Neural progenitor cell (in vitro differentiated cells): ENCODE measurements around the gene ARL15. TPM values are rescaled to one million over a fixed set of nuclear protein-coding genes. Genes with fewer than 3 reads are reported as not detected.

Experiments
- DNase-seq: peaks from one replicate; pipeline ENCODE4 v3.0.0-alpha.2; 2016; ENCODE audit warnings: low spot score
- H2AFZ ChIP-seq: fragments of 200-600 bp; sonication (generic); replicated peaks from 2 replicates; pipeline ENCODE4 v1.6.1; 2016; ENCODE audit warnings: antibody characterized with exemption
- H3F3A ChIP-seq: fragments of 200-600 bp; sonication (generic); 2 replicates; pipeline ENCODE4 v1.6.1; 2016; ENCODE audit warnings: antibody characterized with exemption, low read depth
- H3K27ac ChIP-seq: fragments of 200-600 bp; sonication (generic); 2 replicates; pipeline ENCODE4 v1.5.1; 2016; ENCODE audit warnings: mild to moderate bottlenecking
- H3K27me3 ChIP-seq: fragments of 200-600 bp; sonication (generic); 2 replicates; pipeline ENCODE4 v1.6.1; 2016; ENCODE audit warnings: mild to moderate bottlenecking, moderate library complexity
- H3K36me3 ChIP-seq: fragments of 200-600 bp; sonication (generic); 2 replicates; pipeline ENCODE4 v1.5.1; 2016
- H3K4me1 ChIP-seq: fragments of 200-600 bp; sonication (generic); 2 replicates; pipeline ENCODE4 v1.6.1; 2016; ENCODE audit warnings: mixed run types
- H3K4me2 ChIP-seq: fragments of 200-600 bp; sonication (generic); 2 replicates; pipeline ENCODE4 v1.6.1; 2016
- H3K4me3 ChIP-seq: fragments of 200-600 bp; sonication (generic); 2 replicates; pipeline ENCODE4 v1.5.1; 2016
- H3K79me2 ChIP-seq: fragments of 200-600 bp; sonication (generic); 2 replicates; pipeline ENCODE4 v1.6.1; 2016; ENCODE audit warnings: low read depth
- H3K9ac ChIP-seq: fragments of 200-600 bp; sonication (generic); 2 replicates; pipeline ENCODE4 v1.6.1; 2016
- H3K9me3 ChIP-seq: fragments of 200-600 bp; sonication (generic); 2 replicates; pipeline ENCODE4 v1.5.1; 2016; ENCODE audit warnings: low read depth
- H4K20me1 ChIP-seq: fragments of 200-600 bp; sonication (generic); 2 replicates; pipeline ENCODE4 v1.6.1; 2016; ENCODE audit warnings: low read depth
- H3K27ac Mint-ChIP-seq: 3 replicates; pipeline ENCODE4 v1.8.0; 2021; ENCODE audit warnings: mixed read lengths
- H3K27me3 Mint-ChIP-seq: 2 replicates; pipeline ENCODE4 v1.8.0; 2022; ENCODE audit warnings: low read depth, mild to moderate bottlenecking, inconsistent platforms, moderate library complexity, mixed read lengths; ENCODE audit not compliant: insufficient read depth
- H3K36me3 Mint-ChIP-seq: 3 replicates; pipeline ENCODE4 v1.8.0; 2021; ENCODE audit warnings: mixed read lengths
- H3K4me1 Mint-ChIP-seq: 3 replicates; pipeline ENCODE4 v1.8.0; 2021; ENCODE audit warnings: mixed read lengths
- H3K4me3 Mint-ChIP-seq: 3 replicates; pipeline ENCODE4 v1.8.0; 2021; ENCODE audit warnings: mild to moderate bottlenecking, moderate library complexity, mixed read lengths
- H3K9me3 Mint-ChIP-seq: 3 replicates; pipeline ENCODE4 v1.8.0; 2020; ENCODE audit warnings: mixed read lengths
- CTCF ChIP-seq: fragments of 200-600 bp; sonication (generic); IDR thresholded peaks from 2 replicates; pipeline ENCODE4 v1.5.1; 2017; ENCODE audit warnings: antibody characterized with exemption, mild to moderate bottlenecking
- EZH2 ChIP-seq: fragments of 200-600 bp; sonication (generic); IDR thresholded peaks from 2 replicates; pipeline ENCODE4 v1.6.1; 2017; ENCODE audit warnings: antibody characterized with exemption, mild to moderate bottlenecking, moderate library complexity
- EZH2phosphoT487 ChIP-seq: fragments of 200-600 bp; sonication (generic); IDR thresholded peaks from 2 replicates; pipeline ENCODE4 v1.6.1; 2017; ENCODE audit warnings: antibody characterized with exemption
- total RNA-seq: library from RNA; depleted of rRNA; stranded (reverse); fragments of >200 nt; gene quantifications from 2 replicates; pipeline ENCODE4 v1.2.3, GENCODE V29; 2015; ENCODE audit warnings: low replicate concordance

The ARL15 gene
- total RNA-seq, 1 donor from 2014 or later = 39.1 TPM

GRCh38 chr5:53882006-53882675 lies 428.2 kb downstream of the ARL15 start:
- no peaks in the 10 kb centered on the region for H4K20me1 ChIP-seq
- DNase-seq = no peak
- no peak for TF ChIP-seq CTCF
- TF ChIP-seq EZH2phosphoT487 = no peak
- TF ChIP-seq EZH2 = no peak
- Mint-ChIP-seq H3K36me3 (peaks cover 2% of the 10 kb centered on the region), H3K27me3 (no peaks in the 10 kb centered on the region), H3K4me1 (peaks cover 39% of the 10 kb centered on the region), H3K9me3 (no peaks in the 10 kb centered on the region), H3K27ac (no peak overlapping the region), H3K4me3 (no peak overlapping the region)
- H3K4me2 ChIP-seq = peak overlapping the region; percentile 47
- H3K36me3 ChIP-seq = no peaks in the 10 kb centered on the region
- no peak overlapping the region for H3K4me3 ChIP-seq
- no peak overlapping the region for H2AFZ ChIP-seq
- H3K4me1 ChIP-seq = peaks cover 50% of the 10 kb centered on the region
- peaks cover 16% of the 10 kb centered on the region for H3F3A ChIP-seq
- H3K9ac ChIP-seq = no peak overlapping the region
- H3K79me2 ChIP-seq = no peaks in the 10 kb centered on the region
- H3K9me3 ChIP-seq = no peaks in the 10 kb centered on the region
- H3K27ac ChIP-seq = no peak overlapping the region
- H3K27me3 ChIP-seq = no peaks in the 10 kb centered on the region

GRCh38 chr5:53879708-53880323 lies 430.6 kb downstream of the ARL15 start:
- H3K36me3 ChIP-seq = no peaks in the 10 kb centered on the region
- no peaks in the 10 kb centered on the region for H3K79me2 ChIP-seq
- H3K4me1 ChIP-seq = peaks cover 47% of the 10 kb centered on the region
- peak overlapping the region; percentile 39 for H3K27ac ChIP-seq
- peaks cover 37% of the 10 kb centered on the region for H3K4me1 Mint-ChIP-seq
- H3K4me3 ChIP-seq = no peak overlapping the region
- no peak overlapping the region for H3K27ac Mint-ChIP-seq
- peak overlapping the region; percentile 36 for H3K4me2 ChIP-seq
- TF ChIP-seq EZH2phosphoT487 (no peak), EZH2 (no peak), CTCF (no peak)
- no peak overlapping the region for H2AFZ ChIP-seq
- H4K20me1 ChIP-seq = no peaks in the 10 kb centered on the region
- no peaks in the 10 kb centered on the region for H3K9me3 ChIP-seq
- peaks cover 16% of the 10 kb centered on the region for H3F3A ChIP-seq
- H3K27me3 ChIP-seq = no peaks in the 10 kb centered on the region
- peaks cover 2% of the 10 kb centered on the region for H3K9me3 Mint-ChIP-seq
- no peak for DNase-seq
- H3K9ac ChIP-seq = no peak overlapping the region
- no peaks in the 10 kb centered on the region for H3K27me3 Mint-ChIP-seq
- no peak overlapping the region for H3K4me3 Mint-ChIP-seq
- H3K36me3 Mint-ChIP-seq = peaks cover 2% of the 10 kb centered on the region

GRCh38 chr5:53878015-53878414 lies 432.4 kb downstream of the ARL15 start:
- Mint-ChIP-seq H3K36me3 (peaks cover 3% of the 10 kb centered on the region), H3K9me3 (peaks cover 10% of the 10 kb centered on the region), H3K27me3 (no peaks in the 10 kb centered on the region), H3K27ac (no peak overlapping the region), H3K4me3 (no peak overlapping the region), H3K4me1 (peaks cover 23% of the 10 kb centered on the region)
- H3F3A ChIP-seq = peaks cover 16% of the 10 kb centered on the region
- H4K20me1 ChIP-seq = no peaks in the 10 kb centered on the region
- no peak overlapping the region for H3K27ac ChIP-seq
- no peak for TF ChIP-seq CTCF
- TF ChIP-seq EZH2phosphoT487 = no peak
- no peak for TF ChIP-seq EZH2
- H3K79me2 ChIP-seq = no peaks in the 10 kb centered on the region
- H3K36me3 ChIP-seq = no peaks in the 10 kb centered on the region
- no peak for DNase-seq
- H2AFZ ChIP-seq = no peak overlapping the region
- H3K4me1 ChIP-seq = peaks cover 29% of the 10 kb centered on the region
- no peak overlapping the region for H3K4me3 ChIP-seq
- no peaks in the 10 kb centered on the region for H3K27me3 ChIP-seq
- H3K4me2 ChIP-seq = no peak overlapping the region
- H3K9ac ChIP-seq = no peak overlapping the region
- no peaks in the 10 kb centered on the region for H3K9me3 ChIP-seq
